Sigmoid colon (tissue), 7 donors: ENCODE data around the gene THBS2. TPM values are rescaled to one million over a fixed set of nuclear protein-coding genes. Genes with fewer than 3 reads are reported as not detected.
A peak's percentile ranks its signal among the peaks of the same experiment; 100 is the strongest.

Source experiments
- DNase-seq: peaks from one replicate; pipeline ENCODE4 v3.0.0-alpha.2; 2019
- H3K27ac ChIP-seq, 4 donors: fragments of 200-600 bp; sonication (generic); one replicate each; pipeline ENCODE4 v1.5.1; 2016 to 2019; ENCODE audit warnings: mild to moderate bottlenecking in 1 of 4
- H3K27me3 ChIP-seq, 3 donors: fragments of 200-600 bp; sonication (generic); one replicate each; pipeline ENCODE4 v1.5.1; 2019; ENCODE audit warnings: mild to moderate bottlenecking in 1 of 3
- H3K36me3 ChIP-seq, 4 donors: fragments of 200-600 bp; sonication (generic); one replicate each; pipeline ENCODE4 v1.5.1; 2016 to 2019
- H3K4me1 ChIP-seq, 4 donors: fragments of 200-600 bp; sonication (generic); one replicate each; pipeline ENCODE4 v1.5.1; 2017 to 2019
- H3K4me3 ChIP-seq, 4 donors: fragments of 200-600 bp; sonication (generic); one replicate each; pipeline ENCODE4 v1.5.1; 2017 to 2019; ENCODE audit warnings: mild to moderate bottlenecking in 2 of 4, moderate library complexity in 1 of 4
- H3K9me3 ChIP-seq, 4 donors: fragments of 200-600 bp in 3 of 4; sonication (generic) in 3 of 4; one replicate each; pipeline versions ENCODE4 v1.5.1 to v1.6.1; 2013 to 2019
- CTCF ChIP-seq, 4 experiments: fragments of 450-650 bp in 3 of 4; fragments of 200-600 bp in 1 of 4; IDR thresholded peaks; one replicate each; pipeline ENCODE4 v1.5.1; 2016 to 2019; ENCODE audit warnings: antibody characterized with exemption in 4 of 4, mild to moderate bottlenecking in 3 of 4, moderate library complexity in 2 of 4
- EP300 ChIP-seq, 4 donors: sonication (generic); formaldehyde crosslinking; IDR thresholded peaks; one replicate each; pipeline ENCODE4 v1.6.1; 2017; ENCODE audit warnings: antibody characterized with exemption in 4 of 4
- POLR2A ChIP-seq, 2 donors: fragments of 450-650 bp; IDR thresholded peaks; one replicate each; pipeline ENCODE4 v1.6.1; 2016; ENCODE audit warnings: antibody characterized with exemption in 2 of 2, mild to moderate bottlenecking in 2 of 2, moderate library complexity in 2 of 2
- POLR2AphosphoS5 ChIP-seq, 4 donors: sonication (generic); formaldehyde crosslinking; IDR thresholded peaks; one replicate each; pipeline ENCODE4 v1.6.1; 2017; ENCODE audit warnings: antibody characterized with exemption in 4 of 4
- WGBS, 2 donors: extraction: QIAGEN DNeasy Blood & Tissue Kit; methylation state at CpG; one replicate each; pipeline ENCODE4 v1.1.7; 2013; 5-methylcytosine and 5-hydroxymethylcytosine counted together
- intact Hi-C: fragments of 100-400 bp; cut with DNase I; formaldehyde crosslinking; loops from one replicate; pipeline ENCODE4 v1.15.1; 2023
- polyA plus RNA-seq, 3 donors: library from polyadenylated mRNA; stranded (reverse); fragments of 200-250 nt; gene quantifications; one replicate each; pipeline ENCODE4 v1.2.3, GENCODE V29; 2013
- total RNA-seq, 4 donors: library from RNA; depleted of rRNA; stranded (reverse); fragments of >200 nt; gene quantifications; one replicate each; pipeline ENCODE4 v1.1.0, GENCODE V29; 2016
- donor health status: healthy with polysubstance abuse.
- donor health status: Bipolar disorder and iron deficiency.
- donor health status: healthy.

The THBS2 gene
- total and polyA plus RNA-seq, 7 donors = 1.7 to 59.0 (median 37.6) TPM

GRCh38 chr6:169255643-169256042 lies 2.0 kb upstream of the THBS2 start:
- H3K36me3 ChIP-seq = no peaks in the 10 kb centered on the region
- no peak overlapping the region for H3K4me3 ChIP-seq
- intact Hi-C loops = no loop called here
- TF ChIP-seq EP300 (IDR thresholded peaks at IDR 0.05) (no peak), CTCF (IDR thresholded peaks at IDR 0.05) (no peak), POLR2AphosphoS5 (IDR thresholded peaks at IDR 0.05) (no peak), POLR2A (IDR thresholded peaks at IDR 0.05) (no peak)
- 88 to 91% methylated on average over 10 of the region's 10 CpGs for WGBS, 2 donors
- H3K27me3 ChIP-seq = no peaks in the 10 kb centered on the region
- H3K9me3 ChIP-seq = no peaks in the 10 kb centered on the region
- H3K27ac ChIP-seq = no peak overlapping the region
- H3K4me1 ChIP-seq = peaks cover 0 to 36% (median 15%) of the 10 kb centered on the region in 4 donors
- DNase-seq = no peak

- no peak for DNase-seq
These were observed 1.0 kb upstream of the THBS2 start for GRCh38 chr6:169254456-169255316.

GRCh38 chr6:169252505-169253189 lies 999 bp downstream of the THBS2 start:
- H3K27ac ChIP-seq = peak overlapping the region; percentile 8 to 71 (median 62)
- 25 to 43% methylated on average over 14 of the region's 14 CpGs for WGBS, 2 donors
- TF ChIP-seq CTCF (IDR thresholded peaks at IDR 0.05) (no peak), POLR2AphosphoS5 (IDR thresholded peaks at IDR 0.05) (no peak), EP300 (IDR thresholded peaks at IDR 0.05) (no peak), POLR2A (IDR thresholded peaks at IDR 0.05) (no peak)

More at GRCh38 chr6:169254456-169255316, 1.0 kb upstream of the THBS2 start:
- no peaks in the 10 kb centered on the region for H3K36me3 ChIP-seq
- no peaks in the 10 kb centered on the region for H3K27me3 ChIP-seq
- TF ChIP-seq CTCF (IDR thresholded peaks at IDR 0.05) (no peak), POLR2A (IDR thresholded peaks at IDR 0.05) (no peak), POLR2AphosphoS5 (IDR thresholded peaks at IDR 0.05) (no peak), EP300 (IDR thresholded peaks at IDR 0.05) (no peak)
- intact Hi-C loops = no loop called here
- H3K4me1 ChIP-seq = peaks cover 0 to 40% (median 15%) of the 10 kb centered on the region in 4 donors
- no peaks in the 10 kb centered on the region for H3K9me3 ChIP-seq
- peak overlapping the region in 2 of 4 donors; percentile 34 to 71 for H3K27ac ChIP-seq
- WGBS, 2 donors = 26 to 32% methylated on average over 19 of the region's 19 CpGs
- peak overlapping the region in 1 of 4 donors; percentile 44 for H3K4me3 ChIP-seq

GRCh38 chr6:169251822-169252504 lies 1.7 kb downstream of the THBS2 start:
- intact Hi-C loops = loop anchor here (2.0 kb wide), 1 partner anchor 37 kb away; no protein-coding TSS in a partner anchor
- peaks cover 0 to 20% (median 0%) of the 10 kb centered on the region in 4 donors for H3K36me3 ChIP-seq
- no peak for TF ChIP-seq EP300 (IDR thresholded peaks at IDR 0.05)
- no peak for TF ChIP-seq POLR2AphosphoS5 (IDR thresholded peaks at IDR 0.05)
- peaks cover 0 to 40% (median 15%) of the 10 kb centered on the region in 4 donors for H3K4me1 ChIP-seq
- no peaks in the 10 kb centered on the region for H3K27me3 ChIP-seq
- H3K4me3 ChIP-seq = peak overlapping the region; percentile 24 to 46 (median 40)
- DNase-seq = no peak
- H3K9me3 ChIP-seq = no peaks in the 10 kb centered on the region
- H3K27ac ChIP-seq = peak overlapping the region; percentile 8 to 71 (median 62)
- 40 to 68% methylated on average over 20 of the region's 20 CpGs for WGBS, 2 donors

More at GRCh38 chr6:169252505-169253189, 999 bp downstream of the THBS2 start:
- Histone ChIP-seq H3K27me3 (no peaks in the 10 kb centered on the region), H3K4me1 (peaks cover 0 to 40% (median 15%) of the 10 kb centered on the region in 4 donors), H3K9me3 (no peaks in the 10 kb centered on the region), H3K36me3 (peaks cover 0 to 13% (median 0%) of the 10 kb centered on the region in 4 donors), H3K4me3 (peak overlapping the region; percentile 24 to 46 (median 40))
- intact Hi-C loops = loop anchor here (2.0 kb wide), 1 partner anchor 38 kb away; no protein-coding TSS in a partner anchor
- DNase-seq = peak; percentile 75
